OCI-LY1 (cell line): ENCODE results near the gene PRKCB.

Source experiments
- H2AFZ ChIP-seq: fragments of 200-600 bp; sonication (generic), shearing (Covaris generic); 2 replicates; pipeline ENCODE4 v1.6.0; 2014; ENCODE audit warnings: antibody characterized with exemption, mild to moderate bottlenecking, low read length
- H3F3A ChIP-seq: fragments of 200-600 bp; sonication (generic), shearing (Covaris generic); 2 replicates; pipeline ENCODE4 v1.6.0; 2014; ENCODE audit warnings: mild to moderate bottlenecking, antibody characterized with exemption, low read length, moderate library complexity; ENCODE audit not compliant: insufficient read depth
- H3K27ac ChIP-seq: fragments of 200-600 bp; sonication (generic); 2 replicates; pipeline ENCODE4 v1.5.1; 2014; ENCODE audit warnings: low read length, mixed run types, mild to moderate bottlenecking, low read depth; ENCODE audit not compliant: poor library complexity, severe bottlenecking
- H3K27me3 ChIP-seq: fragments of 200-600 bp; sonication (generic); 2 replicates; pipeline ENCODE4 v1.6.0; 2014; ENCODE audit warnings: antibody characterized with exemption, mild to moderate bottlenecking, low read length, moderate library complexity; ENCODE audit not compliant: insufficient read depth
- H3K36me3 ChIP-seq: fragments of 200-600 bp; sonication (generic); 2 replicates; pipeline ENCODE4 v1.6.1; 2014; ENCODE audit warnings: mild to moderate bottlenecking, antibody characterized with exemption, low read length, moderate library complexity, mixed read lengths; ENCODE audit not compliant: insufficient read depth
- H3K4me1 ChIP-seq: fragments of 200-600 bp; sonication (generic); 2 replicates; pipeline ENCODE4 v1.5.1; 2014; ENCODE audit warnings: mild to moderate bottlenecking, low read length, moderate library complexity; ENCODE audit not compliant: insufficient read depth, severe bottlenecking
- H3K4me2 ChIP-seq: fragments of 200-600 bp; sonication (generic), shearing (Covaris generic); 2 replicates; pipeline ENCODE4 v1.6.1; 2014; ENCODE audit warnings: low read length
- H3K4me3 ChIP-seq: fragments of 200-600 bp; sonication (generic); 2 replicates; pipeline ENCODE4 v1.5.1; 2014; ENCODE audit warnings: low read length, low read depth, mild to moderate bottlenecking, mixed read lengths; ENCODE audit not compliant: poor library complexity, severe bottlenecking
- H3K79me2 ChIP-seq: fragments of 200-600 bp; shearing (Covaris generic); 2 replicates; pipeline ENCODE4 v1.6.1; 2016; ENCODE audit warnings: mixed run types, low read length, mixed read lengths; ENCODE audit not compliant: insufficient read depth
- H3K9ac ChIP-seq: fragments of 200-600 bp; sonication (generic), shearing (Covaris generic); 2 replicates; pipeline ENCODE4 v1.6.1; 2014; ENCODE audit warnings: mild to moderate bottlenecking, low read length, mixed read lengths
- H3K9me2 ChIP-seq: fragments of 200-600 bp; sonication (generic), shearing (Covaris generic); 2 replicates; pipeline ENCODE4 v1.6.1; 2014; ENCODE audit warnings: low read depth, mild to moderate bottlenecking, low read length, mixed read lengths
- H3K9me3 ChIP-seq: fragments of 200-600 bp; shearing (Covaris generic); 2 replicates; pipeline ENCODE4 v1.6.1; 2014; ENCODE audit warnings: low read length, mixed read lengths
- H4K20me1 ChIP-seq: fragments of 200-600 bp; sonication (generic), shearing (Covaris generic); 2 replicates; pipeline ENCODE4 v1.6.0; 2016; ENCODE audit warnings: mild to moderate bottlenecking, low read length; ENCODE audit not compliant: insufficient read depth
- EZH2 ChIP-seq: fragments of 200-600 bp; sonication (generic), shearing (Covaris generic); IDR thresholded peaks from 2 replicates; pipeline ENCODE4 v1.8.0; 2017; ENCODE audit warnings: borderline replicate concordance, mixed run types, mild to moderate bottlenecking, antibody characterized with exemption, low read length, moderate library complexity, mixed read lengths
- TF ChIP-seq, protein P1 (sequence below): fragments of 200-600 bp; sonication (generic), shearing (Covaris generic); IDR thresholded peaks from 2 replicates; pipeline ENCODE4 v1.5.1; 2017; ENCODE audit warnings: mild to moderate bottlenecking, antibody characterized with exemption, low read length, moderate library complexity, mixed read lengths

Gene PRKCB

DNA sequence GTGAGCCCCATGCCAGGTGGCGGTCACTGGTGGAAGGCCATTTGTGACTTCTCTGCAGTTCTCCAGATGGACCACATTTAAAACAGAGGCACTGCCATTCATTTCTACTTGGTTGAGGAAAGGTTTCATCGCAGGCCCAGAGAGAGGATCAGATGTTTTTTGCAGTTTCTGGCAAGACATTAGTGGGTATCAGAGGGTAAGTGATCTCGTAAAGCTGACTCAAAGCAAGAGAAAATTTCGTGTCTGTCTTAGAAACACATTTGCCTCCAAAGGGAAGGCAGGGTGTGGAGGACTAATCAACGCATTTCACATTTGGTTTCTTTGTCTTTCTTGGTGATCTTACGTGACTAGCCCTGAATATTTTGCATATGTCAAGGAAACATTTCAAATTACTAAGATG, 81.8 kb downstream of the PRKCB start:
- TF ChIP-seq, protein P1, sequence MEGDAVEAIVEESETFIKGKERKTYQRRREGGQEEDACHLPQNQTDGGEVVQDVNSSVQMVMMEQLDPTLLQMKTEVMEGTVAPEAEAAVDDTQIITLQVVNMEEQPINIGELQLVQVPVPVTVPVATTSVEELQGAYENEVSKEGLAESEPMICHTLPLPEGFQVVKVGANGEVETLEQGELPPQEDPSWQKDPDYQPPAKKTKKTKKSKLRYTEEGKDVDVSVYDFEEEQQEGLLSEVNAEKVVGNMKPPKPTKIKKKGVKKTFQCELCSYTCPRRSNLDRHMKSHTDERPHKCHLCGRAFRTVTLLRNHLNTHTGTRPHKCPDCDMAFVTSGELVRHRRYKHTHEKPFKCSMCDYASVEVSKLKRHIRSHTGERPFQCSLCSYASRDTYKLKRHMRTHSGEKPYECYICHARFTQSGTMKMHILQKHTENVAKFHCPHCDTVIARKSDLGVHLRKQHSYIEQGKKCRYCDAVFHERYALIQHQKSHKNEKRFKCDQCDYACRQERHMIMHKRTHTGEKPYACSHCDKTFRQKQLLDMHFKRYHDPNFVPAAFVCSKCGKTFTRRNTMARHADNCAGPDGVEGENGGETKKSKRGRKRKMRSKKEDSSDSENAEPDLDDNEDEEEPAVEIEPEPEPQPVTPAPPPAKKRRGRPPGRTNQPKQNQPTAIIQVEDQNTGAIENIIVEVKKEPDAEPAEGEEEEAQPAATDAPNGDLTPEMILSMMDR: no peak
- TF ChIP-seq EZH2: no peak
- H2AFZ ChIP-seq: no peak overlapping the region
- 0 out of 2 replicates have a peak, but pooled peaks cover 3% of the 10 kb centered on the region for H3K9me3 ChIP-seq
- H3K9me2 ChIP-seq: no peaks in the 10 kb centered on the region
- H3K79me2 ChIP-seq: no peaks in the 10 kb centered on the region
- H3K9ac ChIP-seq: no peak overlapping the region
- no peaks in the 10 kb centered on the region for H3F3A ChIP-seq
- no peaks in the 10 kb centered on the region for H4K20me1 ChIP-seq
- H3K27ac ChIP-seq: no peak overlapping the region
- H3K27me3 ChIP-seq: no peaks in the 10 kb centered on the region
- H3K4me3 ChIP-seq: no peak overlapping the region
- H3K36me3 ChIP-seq: no peaks in the 10 kb centered on the region
- H3K4me2 ChIP-seq: no peak overlapping the region
- no peaks in the 10 kb centered on the region for H3K4me1 ChIP-seq

DNA sequence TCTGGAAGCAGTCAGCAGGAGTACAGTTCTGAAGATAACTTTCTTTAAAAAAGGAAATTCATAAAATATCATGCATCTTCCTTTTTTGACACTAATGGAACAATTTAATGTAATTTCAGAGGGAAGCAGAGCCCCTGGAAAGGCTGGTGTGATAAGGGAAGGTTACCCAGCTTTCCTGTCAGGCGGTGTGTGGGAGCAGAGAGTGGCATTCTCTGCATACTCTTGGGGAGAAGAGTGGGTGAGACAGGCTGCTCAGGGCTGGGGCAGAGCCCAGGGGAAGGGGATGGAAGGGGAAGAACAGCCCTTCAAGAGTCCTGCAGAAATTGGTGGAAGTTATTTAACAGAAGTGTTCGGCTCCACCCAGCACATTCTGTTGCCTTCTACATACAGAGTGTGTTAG, 84.7 kb downstream of the PRKCB start:
- 0 out of 2 replicates have a peak, but pooled peaks cover 3% of the 10 kb centered on the region for H3K9me3 ChIP-seq
- TF ChIP-seq, protein P1: no peak
- TF ChIP-seq EZH2: no peak
- no peak overlapping the region for H3K4me3 ChIP-seq
- H2AFZ ChIP-seq: no peak overlapping the region
- no peaks in the 10 kb centered on the region for H3F3A ChIP-seq
- no peaks in the 10 kb centered on the region for H3K4me1 ChIP-seq
- H3K79me2 ChIP-seq: no peaks in the 10 kb centered on the region
- no peaks in the 10 kb centered on the region for H3K36me3 ChIP-seq
- no peak overlapping the region for H3K27ac ChIP-seq
- no peaks in the 10 kb centered on the region for H3K27me3 ChIP-seq
- H3K9ac ChIP-seq: no peak overlapping the region
- H3K9me2 ChIP-seq: no peaks in the 10 kb centered on the region
- no peaks in the 10 kb centered on the region for H4K20me1 ChIP-seq
- no peak overlapping the region for H3K4me2 ChIP-seq

GRCh38 chr16:23920899-23921298, 85.1 kb downstream of the PRKCB start:
- H3K79me2 ChIP-seq: no peaks in the 10 kb centered on the region
- H3K4me2 ChIP-seq: no peak overlapping the region

More at GRCh38 chr16:23920899-23921298, 85.1 kb downstream of the PRKCB start:
- Histone ChIP-seq H3K27me3 (no peaks in the 10 kb centered on the region), H2AFZ (no peak overlapping the region), H3K36me3 (no peaks in the 10 kb centered on the region), H3K9me2 (no peaks in the 10 kb centered on the region), H4K20me1 (no peaks in the 10 kb centered on the region), H3K4me3 (no peak overlapping the region), H3F3A (no peaks in the 10 kb centered on the region), H3K9ac (no peak overlapping the region), H3K4me1 (no peaks in the 10 kb centered on the region), H3K27ac (no peak overlapping the region), H3K9me3 (0 out of 2 replicates have a peak, but pooled peaks cover 3% of the 10 kb centered on the region)
- TF ChIP-seq, protein P1: no peak
- TF ChIP-seq EZH2: no peak
